Measurements from ENCODE around the gene ARF6. TPM values are rescaled to one million over a fixed set of nuclear protein-coding genes. Genes with fewer than 3 reads are reported as not detected.
"Not testable (repeated sequence)": the region's sequence is repeated elsewhere in the genome, so short reads cannot be mapped to it uniquely, and the experiment has no call there.

Gene ARF6
- total and polyA plus RNA-seq, 4 donors, result 23.7 to 43.9 (median 36.0) TPM

DNA sequence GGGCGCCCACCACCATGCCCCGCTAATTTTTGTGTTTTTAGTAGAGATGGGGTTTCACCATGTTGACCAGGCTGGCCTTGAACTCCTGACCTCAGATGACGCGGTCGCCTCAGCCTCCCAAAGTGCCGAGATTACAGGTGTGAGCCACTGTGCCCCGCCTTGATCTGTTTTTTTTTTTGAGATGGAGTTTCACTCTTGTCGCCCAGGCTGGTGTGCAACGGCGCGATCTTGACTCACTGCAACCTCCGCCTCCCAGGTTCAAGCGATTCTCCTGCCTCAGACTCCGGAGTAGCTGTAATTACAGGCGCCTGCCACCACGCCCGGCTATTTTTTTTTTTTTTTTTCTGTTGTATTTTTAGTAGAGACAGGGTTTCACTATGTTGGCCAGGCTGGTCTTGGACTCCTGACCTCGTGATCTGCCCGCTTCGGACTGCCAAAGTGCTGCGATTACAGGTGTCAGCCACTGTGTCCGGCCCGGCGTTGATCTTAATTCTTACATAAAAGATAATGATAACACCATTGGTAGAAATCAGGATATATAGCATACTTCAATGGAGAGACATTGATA lies 9.9 kb downstream of the ARF6 start:
- H3K36me3 ChIP-seq (ENCODE audit: control insufficient read depth, insufficient read depth, low read length); DNase-seq (ENCODE audit: low read depth in 4 of 6, low spot score in 6 of 6); H3K4me1 ChIP-seq (ENCODE audit: control insufficient read depth, insufficient read depth, low read length); H3K27me3 ChIP-seq (ENCODE audit: control insufficient read depth, insufficient read depth, low read length); H3K4me3 ChIP-seq (ENCODE audit: low read depth, low read length); H3K27ac ChIP-seq (ENCODE audit: low read depth, low read length); H3K9me3 ChIP-seq (ENCODE audit: control insufficient read depth, insufficient read depth, low read length): not testable (repeated sequence)
- whole genome bisulfite sequencing (ENCODE audit: insufficient coverage), result 78% methylated on average over 10 of the region's 24 CpGs

DNA sequence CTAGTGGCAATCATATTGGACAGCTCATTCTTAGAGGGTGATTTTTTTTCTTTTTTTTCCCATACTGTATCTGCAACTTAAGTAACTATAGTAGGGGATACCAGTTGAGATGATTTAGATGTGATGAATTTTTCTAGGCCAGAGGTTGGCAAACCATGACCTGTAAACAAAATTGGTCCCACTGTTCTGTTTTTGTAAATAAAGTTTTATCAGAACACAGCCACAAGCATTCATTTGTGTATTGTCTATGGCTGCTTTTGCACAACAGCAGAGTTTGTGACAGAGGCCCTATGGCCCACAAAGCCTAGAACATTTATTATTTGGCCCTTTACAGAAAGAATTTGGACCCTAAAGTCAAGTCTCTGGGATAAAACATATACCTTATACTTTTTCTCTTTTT lies 11.4 kb downstream of the ARF6 start:
- Histone ChIP-seq H3K27ac (ENCODE audit: low read depth, low read length) (no peak overlapping the region), H3K27me3 (ENCODE audit: control insufficient read depth, insufficient read depth, low read length) (no peaks in the 10 kb centered on the region), H3K36me3 (ENCODE audit: control insufficient read depth, insufficient read depth, low read length) (no peaks in the 10 kb centered on the region), H3K4me3 (ENCODE audit: low read depth, low read length) (no peak overlapping the region), H3K4me1 (ENCODE audit: control insufficient read depth, insufficient read depth, low read length) (no peaks in the 10 kb centered on the region), H3K9me3 (ENCODE audit: control insufficient read depth, insufficient read depth, low read length) (no peaks in the 10 kb centered on the region)
- no peak for DNase-seq (ENCODE audit: low read depth in 4 of 6, low spot score in 6 of 6)

DNA sequence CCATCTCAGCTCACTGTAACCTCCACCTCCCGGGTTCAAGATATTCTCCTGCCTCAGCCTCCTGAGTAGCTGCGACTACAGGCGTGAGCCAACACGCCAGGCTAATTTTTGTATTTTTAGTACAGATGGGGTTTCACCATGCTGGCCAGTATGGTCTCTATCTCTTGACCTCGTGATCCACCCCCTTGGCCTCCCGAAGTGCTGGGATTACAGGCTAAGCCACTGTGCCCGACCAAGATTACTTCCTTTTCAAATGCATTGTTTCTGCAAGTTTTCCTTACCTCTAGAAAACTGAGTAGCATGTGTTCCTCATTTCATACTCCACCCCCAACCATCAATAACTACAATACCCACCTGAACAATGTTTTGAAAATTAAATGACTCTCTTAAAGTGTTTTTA lies 13.1 kb downstream of the ARF6 start:
- H3K9me3 ChIP-seq (ENCODE audit: control insufficient read depth, insufficient read depth, low read length), result no peaks in the 10 kb centered on the region
- no peak for DNase-seq (ENCODE audit: low read depth in 4 of 6, low spot score in 6 of 6)
- H3K27me3 ChIP-seq (ENCODE audit: control insufficient read depth, insufficient read depth, low read length), result no peaks in the 10 kb centered on the region
- 80% methylated on average over 4 of the region's 7 CpGs for WGBS (ENCODE audit: insufficient coverage)
- H3K36me3 ChIP-seq (ENCODE audit: control insufficient read depth, insufficient read depth, low read length), result no peaks in the 10 kb centered on the region
- H3K4me3 ChIP-seq (ENCODE audit: low read depth, low read length), result no peak overlapping the region
- H3K4me1 ChIP-seq (ENCODE audit: control insufficient read depth, insufficient read depth, low read length), result no peaks in the 10 kb centered on the region
- H3K27ac ChIP-seq (ENCODE audit: low read depth, low read length), result no peak overlapping the region

DNA sequence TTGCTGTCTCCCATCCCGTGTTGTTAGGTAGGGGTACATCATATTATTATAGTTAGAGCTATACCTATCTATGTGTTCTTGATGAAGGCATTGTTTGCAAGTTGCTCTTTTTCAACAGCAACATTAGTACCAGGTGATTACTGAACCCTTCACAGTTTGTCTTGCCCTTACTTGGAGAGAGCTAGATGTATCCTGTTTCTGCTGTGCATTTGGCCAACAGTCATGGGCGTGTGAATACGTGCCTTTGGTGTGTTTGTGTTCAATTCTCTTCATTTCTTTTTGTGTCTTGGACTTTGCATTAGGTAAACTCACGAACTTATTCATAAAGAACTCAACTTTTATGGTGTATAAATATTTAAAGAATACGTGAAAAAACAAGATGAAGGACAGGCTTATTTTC lies 14.3 kb downstream of the ARF6 start:
- H3K36me3 ChIP-seq (ENCODE audit: control insufficient read depth, insufficient read depth, low read length), result no peaks in the 10 kb centered on the region
- no peaks in the 10 kb centered on the region for H3K9me3 ChIP-seq (ENCODE audit: control insufficient read depth, insufficient read depth, low read length)
- H3K27ac ChIP-seq (ENCODE audit: low read depth, low read length), result no peak overlapping the region
- WGBS (ENCODE audit: insufficient coverage), result no CpG with 5 or more reads among the region's 5 CpGs
- H3K27me3 ChIP-seq (ENCODE audit: control insufficient read depth, insufficient read depth, low read length), result no peaks in the 10 kb centered on the region
- H3K4me1 ChIP-seq (ENCODE audit: control insufficient read depth, insufficient read depth, low read length), result no peaks in the 10 kb centered on the region
- no peak overlapping the region for H3K4me3 ChIP-seq (ENCODE audit: low read depth, low read length)
- DNase-seq (ENCODE audit: low read depth in 4 of 6, low spot score in 6 of 6), result no peak

DNA sequence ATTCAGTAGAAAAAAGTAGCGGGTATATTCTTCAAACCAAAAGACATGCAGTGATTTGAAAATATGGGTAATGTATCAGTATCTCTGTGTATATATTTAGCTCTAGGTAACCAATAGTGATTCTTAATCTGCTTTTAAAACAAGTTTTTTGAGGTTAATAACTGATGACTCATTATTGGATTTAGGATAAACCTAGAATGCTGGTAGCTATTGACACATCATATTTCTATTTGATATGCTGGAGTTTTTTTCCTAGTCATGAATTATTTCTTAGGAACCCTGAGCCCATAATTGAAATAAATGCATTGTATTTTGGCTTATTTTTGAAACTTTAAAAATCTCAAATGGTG lies 15.5 kb downstream of the ARF6 start:
- Histone ChIP-seq H3K4me1 (ENCODE audit: control insufficient read depth, insufficient read depth, low read length) (no peaks in the 10 kb centered on the region), H3K9me3 (ENCODE audit: control insufficient read depth, insufficient read depth, low read length) (no peaks in the 10 kb centered on the region), H3K4me3 (ENCODE audit: low read depth, low read length) (no peak overlapping the region), H3K27ac (ENCODE audit: low read depth, low read length) (no peak overlapping the region), H3K36me3 (ENCODE audit: control insufficient read depth, insufficient read depth, low read length) (no peaks in the 10 kb centered on the region), H3K27me3 (ENCODE audit: control insufficient read depth, insufficient read depth, low read length) (no peaks in the 10 kb centered on the region)
- DNase-seq (ENCODE audit: low read depth in 4 of 6, low spot score in 6 of 6), result no peak
- no CpG with 5 or more reads among the region's 1 CpG for WGBS (ENCODE audit: insufficient coverage)

DNA sequence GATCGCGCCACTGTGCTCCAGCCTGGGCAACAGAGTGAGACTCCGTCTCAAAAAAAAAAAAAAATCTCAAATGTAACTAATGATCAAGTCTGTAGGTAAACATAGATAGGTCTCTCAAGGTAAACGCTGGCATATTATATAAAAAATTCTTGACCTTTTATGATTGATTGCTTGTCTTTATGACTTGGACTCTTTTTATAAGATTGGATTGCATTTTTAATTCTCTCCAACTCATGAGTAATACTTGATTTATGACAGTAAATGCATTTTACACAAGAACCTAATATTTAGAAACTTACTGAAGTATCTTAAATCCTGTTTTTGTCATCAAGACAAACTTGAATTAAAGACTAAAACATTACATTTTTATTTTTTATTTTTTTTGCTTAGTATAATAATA lies 16.1 kb downstream of the ARF6 start:
- no peak for DNase-seq (ENCODE audit: low read depth in 4 of 6, low spot score in 6 of 6)
- H3K27me3 ChIP-seq (ENCODE audit: control insufficient read depth, insufficient read depth, low read length), result no peaks in the 10 kb centered on the region
- no peak overlapping the region for H3K27ac ChIP-seq (ENCODE audit: low read depth, low read length)
- H3K4me1 ChIP-seq (ENCODE audit: control insufficient read depth, insufficient read depth, low read length), result no peaks in the 10 kb centered on the region
- no peak overlapping the region for H3K4me3 ChIP-seq (ENCODE audit: low read depth, low read length)
- no peaks in the 10 kb centered on the region for H3K36me3 ChIP-seq (ENCODE audit: control insufficient read depth, insufficient read depth, low read length)
- no CpG with 5 or more reads among the region's 4 CpGs for WGBS (ENCODE audit: insufficient coverage)
- H3K9me3 ChIP-seq (ENCODE audit: control insufficient read depth, insufficient read depth, low read length), result no peaks in the 10 kb centered on the region

DNA sequence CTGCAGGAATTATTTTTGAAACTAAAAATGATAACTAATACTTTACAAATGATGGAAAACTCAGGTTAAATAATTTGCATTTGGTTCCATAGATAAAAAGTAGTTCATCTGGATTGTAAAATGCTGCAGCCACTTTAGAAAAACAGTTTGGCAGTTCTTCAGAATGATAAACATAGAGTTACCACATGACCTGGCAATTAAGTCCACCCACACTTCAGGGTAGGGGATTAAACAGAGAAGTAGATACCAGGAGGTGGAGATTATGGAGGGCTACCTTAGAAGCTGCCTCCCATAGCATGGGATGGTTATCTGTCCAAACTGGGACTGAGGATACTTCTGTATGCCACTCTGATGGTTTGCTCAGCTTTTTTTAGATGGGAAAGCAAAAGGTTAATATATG lies 22.2 kb downstream of the ARF6 start:
- no peaks in the 10 kb centered on the region for H3K36me3 ChIP-seq (ENCODE audit: control insufficient read depth, insufficient read depth, low read length)
- no peaks in the 10 kb centered on the region for H3K27me3 ChIP-seq (ENCODE audit: control insufficient read depth, insufficient read depth, low read length)
- H3K4me1 ChIP-seq (ENCODE audit: control insufficient read depth, insufficient read depth, low read length), result no peaks in the 10 kb centered on the region
- H3K27ac ChIP-seq (ENCODE audit: low read depth, low read length), result no peak overlapping the region
- no peak overlapping the region for H3K4me3 ChIP-seq (ENCODE audit: low read depth, low read length)
- DNase-seq (ENCODE audit: low read depth in 4 of 6, low spot score in 6 of 6), result no peak
- no peaks in the 10 kb centered on the region for H3K9me3 ChIP-seq (ENCODE audit: control insufficient read depth, insufficient read depth, low read length)

DNA sequence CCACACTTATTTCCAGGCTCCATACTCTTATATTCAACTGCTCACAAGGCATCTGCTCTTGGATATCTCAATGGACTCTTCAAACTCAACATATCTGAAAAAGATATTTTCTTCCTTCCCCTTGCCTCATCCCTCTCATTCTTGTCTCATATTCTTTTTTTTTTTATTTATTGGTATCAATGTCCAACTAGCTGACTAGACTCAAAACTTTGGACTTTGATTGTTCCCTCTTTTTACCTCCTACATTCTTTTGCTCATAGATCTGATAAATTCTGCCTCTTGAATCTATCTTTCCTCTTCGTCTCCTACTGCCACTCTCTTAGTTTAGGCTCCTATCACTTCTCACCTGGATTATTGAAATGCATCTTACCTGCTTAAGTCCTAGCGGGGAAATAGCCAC lies 25.8 kb downstream of the ARF6 start:
- 94% methylated on average over 2 of the region's 2 CpGs for WGBS (ENCODE audit: insufficient coverage)
- H3K27ac ChIP-seq (ENCODE audit: low read depth, low read length), result no peak overlapping the region
- H3K27me3 ChIP-seq (ENCODE audit: control insufficient read depth, insufficient read depth, low read length), result no peaks in the 10 kb centered on the region
- no peak overlapping the region for H3K4me3 ChIP-seq (ENCODE audit: low read depth, low read length)
- H3K4me1 ChIP-seq (ENCODE audit: control insufficient read depth, insufficient read depth, low read length), result no peaks in the 10 kb centered on the region
- H3K36me3 ChIP-seq (ENCODE audit: control insufficient read depth, insufficient read depth, low read length), result no peaks in the 10 kb centered on the region
- no peak for DNase-seq (ENCODE audit: low read depth in 4 of 6, low spot score in 6 of 6)
- no peaks in the 10 kb centered on the region for H3K9me3 ChIP-seq (ENCODE audit: control insufficient read depth, insufficient read depth, low read length)

DNA sequence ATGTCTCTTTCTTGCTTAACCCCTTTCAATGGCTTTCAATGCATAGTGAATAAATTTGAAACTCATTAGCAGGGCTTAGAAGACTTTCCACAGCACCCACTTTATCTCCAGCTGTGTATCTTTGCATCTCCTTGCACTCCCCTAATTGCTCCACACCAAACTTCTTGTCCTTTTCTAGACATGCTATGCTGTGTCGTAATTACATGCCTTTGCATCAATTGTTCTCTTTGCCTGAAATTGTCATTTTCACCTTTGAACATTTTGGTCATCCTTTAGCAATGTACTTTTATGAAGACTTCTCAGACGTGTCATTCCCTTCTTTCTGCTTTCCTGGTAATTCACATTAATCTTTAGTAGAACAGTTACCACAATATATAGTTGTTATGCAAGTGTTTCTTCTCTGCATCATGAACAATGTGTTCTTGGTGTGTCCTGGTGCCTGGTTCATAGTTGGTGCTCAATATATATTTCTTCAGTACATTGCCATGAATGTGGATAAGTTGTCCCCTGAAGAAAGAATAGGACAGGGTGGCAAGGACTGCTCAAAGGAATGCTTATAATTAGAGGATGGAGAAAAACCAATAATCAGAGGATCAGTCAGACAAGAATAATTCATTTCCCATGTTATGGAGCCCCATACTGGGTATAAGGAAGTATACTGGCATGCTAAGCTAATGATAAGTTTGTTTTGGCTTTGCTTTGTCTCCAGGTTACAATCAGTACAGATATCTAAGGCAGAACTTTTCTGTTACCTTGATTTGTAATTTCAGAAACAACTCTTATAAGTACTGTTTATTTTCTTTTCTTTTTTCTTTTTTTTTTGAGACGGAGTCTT lies 27.2 kb downstream of the ARF6 start:
- WGBS (ENCODE audit: insufficient coverage), result 100% methylated on average over 1 of the region's 3 CpGs
- Histone ChIP-seq H3K4me3 (ENCODE audit: low read depth, low read length) (no peak overlapping the region), H3K27ac (ENCODE audit: low read depth, low read length) (no peak overlapping the region), H3K4me1 (ENCODE audit: control insufficient read depth, insufficient read depth, low read length) (no peaks in the 10 kb centered on the region), H3K36me3 (ENCODE audit: control insufficient read depth, insufficient read depth, low read length) (no peaks in the 10 kb centered on the region), H3K27me3 (ENCODE audit: control insufficient read depth, insufficient read depth, low read length) (no peaks in the 10 kb centered on the region), H3K9me3 (ENCODE audit: control insufficient read depth, insufficient read depth, low read length) (no peaks in the 10 kb centered on the region)
- no peak for DNase-seq (ENCODE audit: low read depth in 4 of 6, low spot score in 6 of 6)

DNA sequence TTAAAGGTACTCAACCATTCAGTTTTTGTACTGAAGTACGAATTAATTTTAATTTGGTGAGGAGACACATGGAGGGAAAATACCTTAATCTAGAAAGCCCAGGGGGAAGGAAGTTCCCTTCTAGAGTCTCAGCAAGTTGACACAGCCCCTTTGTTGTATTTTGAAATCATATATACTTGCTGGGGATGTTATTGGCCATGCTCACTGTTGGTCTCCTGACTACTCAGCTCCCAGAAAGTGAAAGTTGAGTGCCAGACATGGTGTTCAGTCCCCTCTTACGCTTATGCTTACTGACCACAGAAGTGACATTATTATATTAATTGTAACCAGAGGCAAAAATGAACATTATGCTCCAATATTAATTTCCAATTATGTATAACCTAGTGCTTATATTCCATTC lies 28.1 kb downstream of the ARF6 start:
- no peaks in the 10 kb centered on the region for H3K4me1 ChIP-seq (ENCODE audit: control insufficient read depth, insufficient read depth, low read length)
- no peak for DNase-seq (ENCODE audit: low read depth in 4 of 6, low spot score in 6 of 6)
- H3K27me3 ChIP-seq (ENCODE audit: control insufficient read depth, insufficient read depth, low read length), result no peaks in the 10 kb centered on the region
- no peaks in the 10 kb centered on the region for H3K9me3 ChIP-seq (ENCODE audit: control insufficient read depth, insufficient read depth, low read length)
- H3K27ac ChIP-seq (ENCODE audit: low read depth, low read length), result no peak overlapping the region
- no CpG with 5 or more reads among the region's 2 CpGs for WGBS (ENCODE audit: insufficient coverage)
- H3K4me3 ChIP-seq (ENCODE audit: low read depth, low read length), result no peak overlapping the region
- H3K36me3 ChIP-seq (ENCODE audit: control insufficient read depth, insufficient read depth, low read length), result no peaks in the 10 kb centered on the region
